HepG2 (cell line): ENCODE results near the gene MLLT10. TPM values are rescaled to one million over a fixed set of nuclear protein-coding genes. Genes with fewer than 3 reads are reported as not detected.

Experiments used
- CCAR2 ChIP-seq: fragments of 200-400 bp; formaldehyde crosslinking; optimal IDR thresholded peaks from 2 replicates; pipeline ENCODE3; 2018; ENCODE audit warnings: low read depth, mild to moderate bottlenecking, low read length, moderate library complexity
- CEBPB ChIP-seq: IDR thresholded peaks from 2 replicates; pipeline ENCODE4 v1.6.1; 2011; ENCODE audit warnings: low read depth, low read length, improper control_type of control experiment, borderline replicate concordance
- HOMEZ ChIP-seq: IDR thresholded peaks from 2 replicates; pipeline ENCODE4 v1.6.1; 2016; ENCODE audit warnings: low read depth
- IKZF4 ChIP-seq: sonication (generic); formaldehyde crosslinking; IDR thresholded peaks from 2 replicates; pipeline ENCODE4 v1.5.1; 2020; ENCODE audit warnings: borderline replicate concordance, mild to moderate bottlenecking, low read depth, missing genetic modification reagents; ENCODE audit errors: not compliant biosample characterization
- MBD4 ChIP-seq: IDR thresholded peaks from 2 replicates; pipeline ENCODE4 v1.6.1; 2012; ENCODE audit warnings: low read length, inconsistent platforms, borderline replicate concordance
- MEF2D ChIP-seq: sonication (generic); formaldehyde crosslinking; IDR thresholded peaks from 2 replicates; pipeline ENCODE4 v1.5.1; 2020; ENCODE audit warnings: mild to moderate bottlenecking, missing genetic modification reagents
- NR2F6 ChIP-seq, 2 experiments: IDR thresholded peaks; 2 replicates each; pipeline ENCODE4 v1.6.1; 2016; ENCODE audit warnings: antibody characterized with exemption in 1 of 2, mild to moderate bottlenecking in 1 of 2
- PRDM4 ChIP-seq: sonication (generic); formaldehyde crosslinking; IDR thresholded peaks from 2 replicates; pipeline ENCODE4 v1.9.0; 2021; ENCODE audit warnings: missing genetic modification reagents, borderline replicate concordance
- XRCC5 ChIP-seq: fragments of 200-400 bp; formaldehyde crosslinking; optimal IDR thresholded peaks from 2 replicates; pipeline ENCODE3; 2017; ENCODE audit warnings: mild to moderate bottlenecking, low read length
- ZBTB38 ChIP-seq: sonication (generic); formaldehyde crosslinking; IDR thresholded peaks from 2 replicates; pipeline ENCODE4 v1.5.1; 2020; ENCODE audit warnings: mild to moderate bottlenecking, missing genetic modification reagents
- ZBTB44 ChIP-seq: sonication (generic); formaldehyde crosslinking; IDR thresholded peaks from 2 replicates; pipeline ENCODE4 v1.4.0; 2020; ENCODE audit warnings: missing genetic modification reagents
- ZNF274 ChIP-seq: sonication (generic); formaldehyde crosslinking; IDR thresholded peaks from 2 replicates; pipeline ENCODE4 v1.5.1; 2020; ENCODE audit warnings: mild to moderate bottlenecking, missing genetic modification reagents
- ZNF276 ChIP-seq: sonication (generic); formaldehyde crosslinking; IDR thresholded peaks from 2 replicates; pipeline ENCODE4 v1.4.0; 2020; ENCODE audit warnings: mild to moderate bottlenecking, low read depth, missing genetic modification reagents
- ZNF703 ChIP-seq: sonication (generic); formaldehyde crosslinking; IDR thresholded peaks from 2 replicates; pipeline ENCODE4 v1.5.1; 2020; ENCODE audit warnings: missing genetic modification reagents, mild to moderate bottlenecking, moderate library complexity, borderline replicate concordance
- ZNF772 ChIP-seq: sonication (generic); formaldehyde crosslinking; IDR thresholded peaks from 2 replicates; pipeline ENCODE4 v1.5.0; 2020; ENCODE audit warnings: mild to moderate bottlenecking, missing genetic modification reagents
- ZNF790 ChIP-seq: sonication (generic); formaldehyde crosslinking; IDR thresholded peaks from 2 replicates; pipeline ENCODE4 v1.8.0; 2022; ENCODE audit warnings: missing genetic modification reagents, mild to moderate bottlenecking, borderline replicate concordance
- ZNF839 ChIP-seq: sonication (generic); formaldehyde crosslinking; IDR thresholded peaks from 2 replicates; pipeline ENCODE4 v1.4.0; 2020; ENCODE audit warnings: missing genetic modification reagents, mild to moderate bottlenecking, borderline replicate concordance
- ZSCAN21 ChIP-seq: sonication (generic); formaldehyde crosslinking; IDR thresholded peaks from 2 replicates; pipeline ENCODE4 v1.8.0; 2022; ENCODE audit warnings: mild to moderate bottlenecking, missing genetic modification reagents, moderate library complexity, borderline replicate concordance
- ZSCAN25 ChIP-seq: sonication (generic); formaldehyde crosslinking; IDR thresholded peaks from 2 replicates; pipeline ENCODE4 v1.8.0; 2022; ENCODE audit warnings: mild to moderate bottlenecking, missing genetic modification reagents
- polyA plus RNA-seq, 8 experiments: library from polyadenylated mRNA; depleted of rRNA in 3 of 8; stranded (reverse) in 7 of 8; unstranded in 1 of 8; fragments of >200 nt; fragmentation: Illumina TruSeq in 4 of 8; extraction: Trizol in 4 of 8; gene quantifications; 2 replicates each; pipeline versions ENCODE4 v1.2.1 to v1.2.3, GENCODE V29; 2011 to 2016; ENCODE audit warnings: low read depth in 4 of 8, missing spikeins in 1 of 8, mixed read lengths in 1 of 8; ENCODE audit not compliant: insufficient read depth in 1 of 8
- total RNA-seq, 5 experiments: library from RNA; depleted of rRNA; stranded (reverse); fragments of >200 nt; fragmentation: Illumina TruSeq; extraction: Trizol; gene quantifications; 2 replicates each; pipeline ENCODE4 v1.2.3, GENCODE V29; 2016; ENCODE audit warnings: low read depth in 1 of 5
- TF ChIP-seq, protein P1 (sequence below): sonication (generic); formaldehyde crosslinking; IDR thresholded peaks from 2 replicates; pipeline ENCODE4 v1.4.0; 2020; ENCODE audit warnings: low read depth, mild to moderate bottlenecking, missing genetic modification reagents

Gene MLLT10
- total and polyA plus RNA-seq, 2 of the 13 experiments (the other 11 are each of a cell fraction or from before 2014, with no cell fraction given), result 51.3 to 84.1 TPM

GRCh38 chr10:21495752-21496342 is 38.2 kb upstream of the MLLT10 start (continued):
- TF ChIP-seq ZNF839 (CRISPR knock-in tag), result peak; percentile 90; the same call in 1 of the 2 replicates
- TF ChIP-seq HOMEZ (CRISPR knock-in tag), result 0 out of 2 replicates have a peak, but pooled peaks have one; percentile 55
- TF ChIP-seq, protein P1, sequence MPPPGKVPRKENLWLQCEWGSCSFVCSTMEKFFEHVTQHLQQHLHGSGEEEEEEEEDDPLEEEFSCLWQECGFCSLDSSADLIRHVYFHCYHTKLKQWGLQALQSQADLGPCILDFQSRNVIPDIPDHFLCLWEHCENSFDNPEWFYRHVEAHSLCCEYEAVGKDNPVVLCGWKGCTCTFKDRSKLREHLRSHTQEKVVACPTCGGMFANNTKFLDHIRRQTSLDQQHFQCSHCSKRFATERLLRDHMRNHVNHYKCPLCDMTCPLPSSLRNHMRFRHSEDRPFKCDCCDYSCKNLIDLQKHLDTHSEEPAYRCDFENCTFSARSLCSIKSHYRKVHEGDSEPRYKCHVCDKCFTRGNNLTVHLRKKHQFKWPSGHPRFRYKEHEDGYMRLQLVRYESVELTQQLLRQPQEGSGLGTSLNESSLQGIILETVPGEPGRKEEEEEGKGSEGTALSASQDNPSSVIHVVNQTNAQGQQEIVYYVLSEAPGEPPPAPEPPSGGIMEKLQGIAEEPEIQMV (CRISPR knock-in tag), result peak; percentile 39; the same call in 1 of the 2 replicates
- peak; percentile 49; the same call in 1 of the 2 replicates for TF ChIP-seq ZBTB44
- TF ChIP-seq ZNF703 (CRISPR knock-in tag), result 0 out of 2 replicates have a peak, but pooled peaks have one; percentile 75
- peak; percentile 33; the same call in 1 of the 2 replicates for TF ChIP-seq NR2F6 (IDR thresholded peaks at IDR 0.05)
- peak; percentile 65 for TF ChIP-seq NR2F6 (CRISPR knock-in tag; IDR thresholded peaks at IDR 0.05)
- TF ChIP-seq ZNF274 (CRISPR knock-in tag), result peak; percentile 5; the same call in 1 of the 2 replicates
- peak; percentile 95 for TF ChIP-seq ZBTB38 (CRISPR knock-in tag)
- peak; percentile 100 for TF ChIP-seq ZNF276 (CRISPR knock-in tag)
- TF ChIP-seq CCAR2, result peak; percentile 72
- TF ChIP-seq MEF2D, result peak; percentile 88
- TF ChIP-seq IKZF4 (CRISPR knock-in tag), result peak; percentile 30
- TF ChIP-seq PRDM4 (CRISPR knock-in tag), result no peak
- peak; percentile 97 for TF ChIP-seq ZNF790 (CRISPR knock-in tag)
- TF ChIP-seq ZSCAN25, result peak; percentile 28
- TF ChIP-seq ZNF772 (CRISPR knock-in tag), result peak; percentile 90
- TF ChIP-seq CEBPB, result peak; percentile 74; the same call in 1 of the 2 replicates
- TF ChIP-seq XRCC5, result peak; percentile 90
- peak; percentile 88 for TF ChIP-seq ZSCAN21 (CRISPR knock-in tag)
- TF ChIP-seq MBD4, result no peak
